GM19025 (cell line): ENCODE results near the gene DBNL.

Source experiments
- ATAC-seq: cut with Tn5 transposase; IDR thresholded peaks from one replicate; pipeline ENCODE4 v1.9.1; 2021; ENCODE audit warnings: mild to moderate bottlenecking, low read depth, moderate library complexity; ENCODE audit not compliant: unreplicated experiment

Gene DBNL

DNA sequence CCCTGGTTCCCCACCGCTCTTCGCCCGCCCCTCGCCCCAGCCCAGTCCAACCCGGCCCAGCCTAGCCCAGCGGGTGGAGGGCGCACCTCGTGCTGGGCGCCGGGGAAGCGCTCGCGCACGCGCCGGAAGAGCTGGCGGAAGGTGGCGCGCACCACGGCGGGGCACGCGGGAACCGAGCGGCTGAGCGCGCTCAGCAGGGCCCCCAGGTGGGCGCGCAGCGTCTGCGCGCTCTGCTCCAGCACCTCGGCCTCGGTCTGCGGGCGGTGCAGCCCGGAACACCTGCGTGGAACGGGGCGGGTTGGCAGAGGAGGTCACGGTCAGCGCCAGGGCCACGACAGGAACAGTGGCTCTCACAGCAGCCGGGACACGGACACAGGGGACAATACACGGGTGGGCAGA, 4.0 kb upstream of the DBNL start:
- ATAC-seq = peak; percentile 28

DNA sequence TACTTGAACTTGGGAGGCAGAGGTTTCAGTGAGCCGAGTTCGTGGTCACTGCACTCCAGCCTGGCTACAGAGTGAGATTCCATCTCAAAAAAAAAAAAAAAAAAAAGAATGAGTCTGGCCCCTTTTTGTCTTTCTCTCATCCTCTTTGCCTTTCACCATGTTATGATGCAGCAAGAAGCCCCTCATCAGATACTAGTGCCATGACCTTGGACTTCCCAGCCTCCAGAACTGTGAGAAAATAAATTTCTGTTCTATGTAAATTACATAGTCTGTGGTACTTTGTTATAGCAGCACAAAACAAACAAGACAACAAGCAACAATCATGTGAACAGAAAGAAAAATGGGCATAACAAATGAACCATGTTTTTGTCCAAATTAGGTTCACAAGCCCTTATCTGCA, 2.3 kb upstream of the DBNL start:
- ATAC-seq = no peak

DNA sequence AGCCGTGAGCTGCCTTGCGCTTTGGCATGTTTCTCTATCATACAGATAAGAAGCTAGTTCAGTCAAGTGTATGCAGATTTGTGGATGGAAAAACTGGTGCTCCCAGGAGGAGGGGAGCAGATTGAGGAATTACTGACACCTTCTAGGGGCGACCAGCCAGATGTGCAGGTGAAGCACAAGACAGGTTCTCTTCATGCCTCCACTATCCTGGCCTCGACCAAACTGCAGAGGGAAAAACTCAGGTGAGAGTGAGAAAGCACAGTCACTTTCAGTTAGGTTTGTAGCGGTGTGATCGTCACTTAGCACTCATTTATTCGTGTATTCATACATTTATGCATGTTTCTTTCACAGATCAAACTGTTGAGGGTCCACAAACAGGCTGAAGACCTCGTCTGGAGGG, 600 bp upstream of the DBNL start:
- no peak for ATAC-seq

DNA sequence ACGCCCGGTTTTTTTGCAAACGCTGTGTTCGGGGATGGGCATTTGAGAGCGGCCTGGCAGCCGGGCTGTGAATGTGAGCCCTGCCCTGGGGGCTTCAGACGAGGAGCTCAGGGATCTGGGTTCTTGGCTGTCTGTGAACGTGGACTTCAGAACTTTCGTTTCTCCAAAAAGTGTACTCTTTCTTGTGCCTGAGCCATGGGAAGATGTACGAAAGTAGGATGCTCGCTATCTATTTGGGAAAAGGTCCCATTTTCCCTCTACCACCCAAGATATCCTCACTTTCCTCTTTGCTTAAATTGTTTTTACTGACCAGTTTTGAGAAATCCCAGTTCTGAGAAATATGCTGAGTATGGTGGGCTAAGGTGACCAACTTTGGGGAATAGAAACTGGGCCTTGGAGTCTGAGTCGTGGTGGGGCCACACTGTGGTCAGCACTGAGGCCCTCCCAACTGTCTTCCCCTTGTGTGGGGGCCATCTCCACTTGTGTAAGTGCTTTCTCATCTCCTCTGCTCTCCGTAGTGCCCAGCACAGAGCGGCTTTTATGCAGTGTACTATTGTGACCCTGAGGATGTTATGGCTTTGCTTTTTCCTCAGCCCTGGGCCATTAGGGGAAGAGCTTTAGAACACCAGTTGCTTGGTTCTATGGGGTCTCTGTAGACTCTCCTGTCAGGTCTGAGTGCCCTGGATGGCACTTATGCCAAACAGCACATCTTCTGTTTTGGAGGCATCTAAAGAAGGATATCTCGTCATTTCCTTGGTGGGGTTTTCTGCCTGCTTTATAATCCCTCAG, 918 bp downstream of the DBNL start:
- ATAC-seq = no peak

DNA sequence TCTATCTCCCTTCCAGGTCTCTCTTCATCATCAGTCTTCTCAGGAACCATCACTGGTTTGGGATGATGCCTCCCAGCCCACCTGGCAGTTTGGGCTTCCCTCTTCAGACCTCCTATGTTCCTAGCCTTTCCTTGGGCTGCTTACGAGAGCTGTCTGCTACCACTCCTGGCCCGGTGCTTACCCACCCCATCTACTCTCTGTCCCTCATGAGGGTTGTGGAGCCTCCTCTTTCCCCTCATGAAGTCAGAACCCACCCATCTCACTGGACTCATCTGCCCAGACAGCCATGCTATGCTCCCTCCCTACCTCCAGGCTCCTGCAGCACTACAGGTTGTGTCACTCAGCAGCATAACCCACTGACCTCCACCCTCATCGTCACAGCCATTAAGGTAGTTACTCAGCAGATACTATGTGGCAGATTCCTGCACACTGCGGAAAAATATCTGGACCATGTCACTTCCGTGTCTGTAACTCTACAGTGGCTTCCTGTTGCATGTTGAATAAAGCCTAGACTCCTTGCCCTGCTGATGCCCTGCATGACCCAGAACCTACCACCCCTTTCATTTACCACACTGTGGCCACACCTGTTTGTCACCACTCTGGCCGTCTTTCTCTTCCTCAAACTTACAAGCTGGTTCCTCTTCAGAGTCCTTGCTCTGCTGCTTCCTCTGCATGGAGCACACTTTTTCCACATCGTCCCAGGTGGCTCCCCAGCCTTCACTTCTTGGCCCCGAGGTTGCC, 2.0 kb downstream of the DBNL start:
- ATAC-seq = peak; percentile 63

DNA sequence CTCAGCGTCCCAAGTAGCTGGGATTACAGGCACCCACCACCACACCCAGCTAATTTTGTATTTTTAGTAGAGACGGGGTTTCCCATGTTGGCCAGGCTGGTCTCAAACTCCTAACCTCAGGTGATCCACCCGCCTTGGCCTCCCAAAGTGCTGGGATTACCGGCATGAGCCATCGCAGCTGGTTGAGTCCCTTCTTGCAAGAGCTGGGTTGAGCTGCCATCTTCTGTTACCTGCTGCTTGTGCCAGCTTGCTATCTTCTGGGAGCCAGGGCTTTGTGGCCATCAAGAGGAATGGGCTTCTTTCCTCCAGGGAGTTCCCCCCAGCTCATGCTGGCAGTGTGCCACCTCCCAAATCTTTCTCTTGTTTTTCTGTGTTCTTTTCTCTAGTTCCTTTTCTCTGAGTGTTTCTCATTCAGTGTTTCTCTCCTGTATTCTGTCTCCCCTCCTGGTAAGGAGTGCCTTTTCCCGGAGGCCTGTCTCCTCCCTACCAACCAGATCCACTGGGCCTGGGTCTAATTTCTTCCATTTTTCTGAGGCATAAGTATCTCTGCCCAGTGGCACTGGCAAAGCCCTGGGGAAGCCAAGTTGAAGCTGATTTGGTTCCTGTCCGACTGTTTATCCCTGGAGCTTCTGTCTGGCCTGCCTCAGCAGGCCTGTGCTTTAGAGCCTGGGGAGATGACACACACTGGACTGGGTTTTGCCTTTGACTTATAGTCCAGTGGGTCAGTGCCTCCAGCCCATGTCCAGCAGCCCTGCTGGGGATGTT, 3.7 kb downstream of the DBNL start:
- no peak for ATAC-seq

DNA sequence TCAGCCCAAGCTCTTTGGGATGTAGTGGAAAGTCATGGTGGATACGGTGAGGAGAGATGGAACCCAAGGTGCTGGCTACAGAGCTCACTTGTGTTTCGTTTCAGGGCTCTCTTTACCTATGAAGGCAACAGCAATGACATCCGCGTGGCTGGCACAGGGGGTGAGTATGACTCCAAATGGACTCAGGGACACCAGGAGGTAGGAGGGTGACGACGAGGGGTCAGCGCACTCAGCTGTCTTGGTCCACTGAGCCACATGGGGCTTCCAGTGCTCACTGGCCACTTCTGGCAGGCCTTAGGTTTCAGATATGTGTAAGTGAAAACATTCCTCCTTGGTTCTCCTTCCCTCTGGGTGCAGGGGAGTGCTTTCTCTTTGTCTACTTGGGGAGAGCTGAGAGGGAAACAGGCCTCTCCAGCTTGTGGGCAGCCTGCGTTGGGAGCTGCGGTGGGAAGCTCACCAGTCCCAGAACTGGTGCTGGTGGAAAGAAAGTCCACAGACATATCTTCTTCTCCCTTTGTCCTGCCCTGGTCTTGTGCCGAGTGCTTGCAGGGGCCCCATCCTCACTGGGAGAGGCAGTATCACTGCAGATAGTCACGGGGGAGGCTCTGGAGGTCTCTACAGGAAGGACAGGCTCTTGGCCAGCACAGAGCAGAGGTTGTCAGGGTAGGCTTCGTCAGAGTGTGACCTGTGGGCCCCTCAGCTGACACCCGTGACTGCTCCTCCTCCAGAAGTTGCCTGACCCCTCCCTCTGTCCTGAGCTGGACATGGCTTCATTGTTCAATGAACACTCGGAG, 5.8 kb downstream of the DBNL start:
- ATAC-seq = no peak

DNA sequence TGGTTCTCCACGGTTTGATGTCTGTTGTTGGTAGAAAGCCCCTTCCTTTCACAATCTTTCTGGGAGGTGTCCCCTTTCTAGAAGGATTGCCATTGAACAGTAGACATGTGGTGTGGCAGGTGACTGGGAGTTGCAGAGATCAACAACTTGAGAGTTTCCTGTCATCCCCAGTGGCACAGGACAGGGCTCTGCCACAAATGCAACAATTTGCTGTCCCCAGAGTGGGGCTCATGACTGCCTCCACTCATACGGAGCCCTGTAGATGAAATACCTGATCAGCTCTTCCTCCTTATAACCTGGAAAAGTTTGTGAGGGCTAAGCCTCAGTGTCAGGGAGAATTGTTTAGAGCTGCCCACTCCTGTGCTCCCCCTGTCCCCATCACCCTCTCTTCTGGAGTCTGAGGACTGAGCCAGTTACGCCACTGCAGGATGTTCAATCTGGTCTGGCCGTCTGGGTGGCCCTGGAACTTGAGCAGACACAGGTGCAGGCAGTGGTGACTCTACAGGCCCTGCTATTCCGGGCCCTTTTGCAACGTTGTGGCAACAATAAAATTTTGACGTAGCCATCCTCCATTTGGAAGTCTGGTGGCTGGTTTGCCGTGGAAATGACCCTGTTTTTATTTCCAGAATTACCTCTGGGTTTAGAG, 6.5 kb downstream of the DBNL start:
- ATAC-seq = no peak

DNA sequence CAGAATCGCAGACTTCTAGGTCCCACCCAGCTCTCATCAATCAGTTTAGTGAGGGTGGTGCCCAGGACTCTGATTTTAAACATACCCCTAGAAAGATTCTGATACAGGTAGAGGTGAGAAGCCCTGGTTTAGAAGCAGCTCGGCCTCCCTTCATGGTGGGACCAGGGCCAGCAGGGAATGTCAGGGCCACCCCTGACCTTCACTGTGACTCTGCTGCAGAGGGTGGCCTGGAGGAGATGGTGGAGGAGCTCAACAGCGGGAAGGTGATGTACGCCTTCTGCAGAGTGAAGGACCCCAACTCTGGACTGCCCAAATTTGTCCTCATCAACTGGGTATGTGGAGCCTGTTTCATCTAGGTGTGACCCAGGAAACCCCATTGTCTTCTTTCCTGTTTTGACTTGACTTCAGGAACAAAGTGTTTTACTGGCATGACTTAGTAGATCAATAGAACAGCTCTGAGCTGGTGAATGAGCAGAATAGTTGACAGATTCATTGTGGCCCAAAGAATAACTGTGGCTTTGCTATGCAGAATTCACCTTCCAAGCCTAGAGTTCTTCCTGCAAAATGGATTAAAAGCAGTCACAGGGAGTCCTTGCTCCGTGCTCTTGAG, 7.2 kb downstream of the DBNL start:
- ATAC-seq = no peak

DNA sequence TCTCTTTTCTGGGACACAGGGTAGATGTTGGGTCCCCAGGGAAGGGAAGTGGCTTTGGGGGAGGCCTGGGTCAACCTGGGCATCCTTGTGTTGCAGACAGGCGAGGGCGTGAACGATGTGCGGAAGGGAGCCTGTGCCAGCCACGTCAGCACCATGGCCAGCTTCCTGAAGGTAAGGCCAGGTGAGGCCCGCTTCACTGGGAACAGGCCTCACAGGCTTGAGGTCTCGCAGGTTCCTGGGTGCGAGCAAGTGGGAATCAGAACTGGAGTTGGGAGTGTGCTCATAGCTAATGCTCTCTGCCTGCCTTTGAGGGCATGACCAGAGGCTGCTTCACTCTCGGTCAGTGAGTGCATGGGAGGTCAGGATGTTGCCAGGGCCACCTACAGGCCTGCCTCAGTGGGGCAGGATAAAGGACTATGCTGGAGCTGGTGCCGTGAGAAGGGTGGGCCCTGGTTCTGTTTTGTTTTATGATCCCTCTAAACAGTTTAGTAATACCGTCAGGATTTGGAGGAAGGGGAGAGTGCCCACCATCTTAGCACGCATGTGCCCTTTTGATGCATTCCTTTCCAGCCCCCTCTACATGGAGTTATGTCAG, 8.4 kb downstream of the DBNL start:
- no peak for ATAC-seq

DNA sequence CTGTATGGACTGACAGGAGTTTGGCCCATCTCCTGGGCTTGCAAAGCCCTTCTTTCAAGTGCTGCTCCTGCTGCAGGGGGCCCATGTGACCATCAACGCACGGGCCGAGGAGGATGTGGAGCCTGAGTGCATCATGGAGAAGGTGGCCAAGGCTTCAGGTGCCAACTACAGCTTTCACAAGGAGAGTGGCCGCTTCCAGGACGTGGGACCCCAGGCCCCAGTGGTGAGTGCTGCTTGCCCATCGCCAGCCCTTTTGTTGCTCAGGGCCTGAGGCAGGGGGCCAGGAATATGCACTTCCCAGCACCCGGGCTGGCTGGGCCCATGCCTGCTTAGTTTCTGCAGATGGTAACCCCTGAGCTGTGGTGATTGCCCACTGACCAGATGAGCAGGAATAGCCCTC, 12.2 kb downstream of the DBNL start:
- no peak for ATAC-seq

DNA sequence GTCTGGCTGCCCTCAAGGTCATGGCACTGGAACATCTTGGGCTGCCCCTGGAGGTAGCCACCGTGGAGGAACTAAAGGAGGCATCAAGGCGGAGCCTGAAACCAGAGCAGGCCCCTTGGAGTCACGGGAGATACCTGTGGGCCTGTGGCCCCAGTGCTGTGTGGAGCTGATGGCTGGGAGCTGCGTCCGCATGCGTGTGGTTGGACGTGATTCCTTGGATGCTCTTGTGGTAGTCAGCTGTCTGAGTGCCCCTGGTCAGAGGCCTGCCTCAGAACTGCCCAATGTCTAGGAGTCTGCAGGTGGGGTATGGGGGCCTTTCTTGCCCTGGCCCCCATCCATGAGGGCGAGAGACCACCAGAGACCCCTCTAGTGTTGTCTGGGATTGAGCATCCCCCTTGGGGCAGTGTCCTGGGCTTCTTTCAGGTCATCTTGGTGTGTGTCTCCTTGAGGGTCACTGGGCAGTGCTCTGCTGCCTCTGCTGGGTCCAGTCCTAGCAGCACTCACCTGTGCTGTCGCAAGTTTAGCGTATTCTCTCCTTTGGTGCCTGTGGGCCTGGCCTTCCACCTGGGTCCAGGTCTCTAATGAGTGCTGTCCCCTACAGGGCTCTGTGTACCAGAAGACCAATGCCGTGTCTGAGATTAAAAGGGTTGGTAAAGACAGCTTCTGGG, 12.8 kb downstream of the DBNL start:
- ATAC-seq = no peak

DNA sequence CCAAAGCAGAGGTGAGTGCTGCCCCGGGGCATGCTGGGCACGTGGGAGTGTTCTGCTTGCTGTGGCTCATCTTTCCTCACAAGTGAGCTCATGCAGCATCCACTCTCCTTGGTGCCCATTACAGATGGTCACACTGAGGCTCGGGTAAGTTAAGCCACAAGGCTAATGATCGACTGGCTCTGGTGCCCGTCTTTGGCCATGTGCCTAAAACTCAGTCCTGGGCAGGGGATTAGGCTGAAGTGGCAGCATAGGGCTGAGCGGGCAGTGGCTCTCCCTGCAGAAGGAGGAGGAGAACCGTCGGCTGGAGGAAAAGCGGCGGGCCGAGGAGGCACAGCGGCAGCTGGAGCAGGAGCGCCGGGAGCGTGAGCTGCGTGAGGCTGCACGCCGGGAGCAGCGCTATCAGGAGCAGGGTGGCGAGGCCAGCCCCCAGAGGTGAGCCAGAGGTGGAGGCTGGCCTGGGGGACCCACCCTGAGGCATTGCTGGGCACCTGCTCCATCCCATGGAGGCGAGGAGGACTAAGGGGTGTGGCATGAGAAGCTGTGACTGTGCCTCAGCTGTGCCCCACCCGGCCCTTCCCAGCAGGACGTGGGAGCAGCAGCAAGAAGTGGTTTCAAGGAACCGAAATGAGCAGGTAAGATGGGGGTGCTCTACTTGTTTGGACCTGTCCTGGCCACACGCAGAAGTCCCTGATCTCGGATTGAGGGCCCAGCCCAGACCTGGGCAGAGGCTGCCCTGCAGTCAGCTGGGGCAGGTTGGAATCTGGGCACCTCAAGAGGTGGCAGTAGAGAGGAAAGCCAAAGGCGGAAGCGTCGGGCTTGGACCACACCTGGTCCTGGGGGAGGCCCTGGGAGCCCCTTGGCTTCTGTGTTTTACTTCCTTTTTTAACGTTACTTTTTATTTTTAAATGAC, 13.6 kb downstream of the DBNL start:
- ATAC-seq = no peak

DNA sequence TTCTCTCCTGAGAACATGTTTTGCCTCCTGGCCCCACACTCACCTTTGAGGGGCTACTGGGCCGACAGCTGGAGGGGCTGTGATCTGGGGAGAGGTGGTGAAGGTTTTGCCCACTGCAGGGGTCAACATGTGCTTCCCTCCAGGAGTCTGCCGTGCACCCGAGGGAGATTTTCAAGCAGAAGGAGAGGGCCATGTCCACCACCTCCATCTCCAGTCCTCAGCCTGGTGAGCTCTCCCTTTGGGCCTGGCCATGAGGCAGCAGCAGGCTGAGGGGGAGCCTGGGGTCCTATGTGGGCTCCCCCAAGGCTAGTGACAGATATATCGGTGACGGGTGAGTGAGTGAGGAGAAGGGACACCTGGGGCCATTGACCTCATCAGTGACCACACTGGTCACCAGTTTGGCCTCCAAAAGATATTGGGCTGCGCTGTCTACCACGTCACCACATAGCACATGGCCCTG, 14.3 kb downstream of the DBNL start:
- no peak for ATAC-seq

DNA sequence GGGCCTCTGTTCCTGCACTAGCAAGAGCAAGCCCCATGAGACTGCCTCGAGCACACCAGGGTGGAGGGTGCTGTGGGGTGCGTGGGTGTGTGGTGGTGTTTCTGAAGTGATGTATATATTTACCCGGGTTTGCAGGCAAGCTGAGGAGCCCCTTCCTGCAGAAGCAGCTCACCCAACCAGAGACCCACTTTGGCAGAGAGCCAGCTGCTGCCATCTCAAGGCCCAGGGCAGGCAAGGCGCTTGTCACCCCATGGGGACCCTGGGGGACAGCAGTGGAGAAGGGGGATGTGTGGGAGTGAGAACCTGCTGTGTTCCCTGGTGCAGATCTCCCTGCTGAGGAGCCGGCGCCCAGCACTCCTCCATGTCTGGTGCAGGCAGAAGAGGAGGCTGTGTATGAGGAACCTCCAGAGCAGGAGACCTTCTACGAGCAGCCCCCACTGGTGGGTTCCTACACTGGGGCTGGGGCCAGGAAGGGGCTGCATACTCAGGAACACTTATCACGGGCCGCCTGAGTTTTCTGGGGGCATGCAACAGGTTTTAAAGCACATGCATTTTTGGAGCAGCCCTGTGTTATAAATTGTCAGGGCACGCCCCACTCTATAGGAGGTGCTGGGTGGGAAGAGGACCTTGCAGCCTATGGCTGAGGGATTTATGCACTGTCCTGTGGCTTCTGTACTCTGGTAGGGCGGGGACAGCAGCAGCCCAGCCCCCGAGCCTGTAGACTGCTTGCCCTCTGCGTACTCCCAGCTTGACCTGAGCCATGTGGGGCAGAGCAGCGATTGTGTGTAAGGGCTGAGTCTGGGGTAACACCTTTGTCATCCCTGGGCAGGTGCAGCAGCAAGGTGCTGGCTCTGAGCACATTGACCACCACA, 15.0 kb downstream of the DBNL start:
- no peak for ATAC-seq

DNA sequence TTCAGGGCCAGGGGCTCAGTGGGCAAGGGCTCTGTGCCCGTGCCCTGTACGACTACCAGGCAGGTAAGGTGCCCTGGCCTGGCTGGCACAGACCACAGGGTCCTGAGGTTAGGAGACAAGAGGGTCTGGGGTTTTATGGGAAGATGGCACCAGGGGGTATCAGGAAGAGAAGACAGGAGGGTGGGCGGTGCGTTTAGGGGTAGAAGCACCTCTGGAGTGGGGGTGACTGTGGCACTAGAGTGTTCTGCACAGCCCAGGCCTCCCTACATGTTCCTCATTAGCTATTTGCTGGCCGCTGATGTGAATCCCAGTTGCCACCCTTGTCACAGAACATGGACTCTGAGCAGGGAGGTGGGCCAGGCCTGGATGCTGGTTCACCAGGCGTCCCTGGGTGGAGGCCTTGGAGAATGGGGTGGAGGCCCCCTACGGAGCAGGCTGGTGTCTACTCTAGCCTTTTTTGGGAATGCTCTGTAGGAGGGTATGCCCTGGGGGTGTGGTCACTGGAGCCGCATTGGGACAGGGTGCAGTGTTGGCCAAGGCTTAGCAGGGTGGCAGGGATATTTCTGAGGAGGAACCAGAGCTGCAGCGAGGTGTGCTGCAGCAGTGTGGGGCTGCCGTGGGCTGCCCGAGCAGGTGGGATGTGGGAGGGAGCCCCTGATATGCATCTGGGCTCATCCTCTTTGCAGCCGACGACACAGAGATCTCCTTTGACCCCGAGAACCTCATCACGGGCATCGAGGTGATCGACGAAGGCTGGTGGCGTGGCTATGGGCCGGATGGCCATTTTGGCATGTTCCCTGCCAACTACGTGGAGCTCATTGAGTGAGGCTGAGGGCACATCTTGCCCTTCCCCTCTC, 15.8 kb downstream of the DBNL start:
- ATAC-seq = no peak
